HG03571 (cell line): ENCODE data around the gene TNS4.
A peak's percentile ranks its signal among the peaks of the same experiment; 100 is the strongest.

Experiments
- ATAC-seq: cut with Tn5 transposase; IDR thresholded peaks from one replicate; pipeline ENCODE4 v1.9.1; 2021; ENCODE audit not compliant: unreplicated experiment

Gene TNS4

DNA sequence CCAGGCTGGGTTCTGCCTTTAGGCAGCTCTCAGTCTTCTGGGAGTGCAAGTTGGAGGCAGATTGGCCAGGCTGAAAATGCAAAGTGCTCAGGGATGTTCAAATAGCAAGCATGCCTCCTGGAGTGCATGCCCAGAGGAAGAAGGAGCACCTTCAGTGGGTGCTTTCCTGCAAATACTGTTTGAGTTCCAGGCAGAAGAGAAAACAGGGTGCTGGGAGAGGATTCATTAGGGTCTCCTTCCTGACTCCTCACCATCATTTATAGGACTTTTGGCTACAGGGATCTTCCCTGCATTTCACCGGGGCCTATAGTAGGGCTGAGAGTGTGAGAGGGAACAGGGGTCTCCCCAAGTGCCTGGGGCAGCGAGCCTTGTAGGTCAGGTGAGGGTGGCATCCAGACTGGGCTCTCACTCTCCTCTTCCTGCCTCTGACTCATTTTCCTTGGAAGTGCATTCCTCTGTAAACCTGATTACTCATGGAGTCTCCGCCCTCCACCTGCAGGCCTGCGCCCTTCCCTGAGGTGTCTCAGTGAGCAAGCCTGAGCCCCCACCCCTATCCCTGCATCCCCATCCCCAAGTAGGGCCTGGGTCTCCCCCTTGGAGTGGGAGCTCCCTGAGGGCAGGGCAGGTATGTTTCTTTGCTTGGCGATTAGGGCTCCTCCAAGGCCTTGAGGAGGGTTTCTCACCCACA lies 17.1 kb upstream of the TNS4 start:
- no peak for ATAC-seq

DNA sequence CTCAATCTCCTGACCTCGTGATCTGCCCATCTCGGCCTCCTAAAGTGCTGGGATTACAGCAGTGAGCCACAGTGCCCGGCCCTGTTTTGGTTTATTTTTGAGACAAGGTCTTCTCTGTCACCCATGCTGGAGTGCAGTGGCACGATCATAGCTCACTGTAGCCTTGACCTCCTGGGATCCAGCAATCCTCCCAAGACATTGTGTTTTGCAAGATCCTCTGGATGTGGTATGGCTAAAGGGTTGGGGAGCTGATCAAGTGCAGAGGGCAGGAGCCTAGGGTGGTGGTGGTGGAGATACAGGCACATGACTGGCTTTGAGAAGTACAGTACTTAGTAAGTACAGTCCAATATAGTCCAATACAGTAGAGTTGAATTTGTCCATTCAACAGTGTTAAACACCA lies 16.6 kb upstream of the TNS4 start:
- no peak for ATAC-seq

DNA sequence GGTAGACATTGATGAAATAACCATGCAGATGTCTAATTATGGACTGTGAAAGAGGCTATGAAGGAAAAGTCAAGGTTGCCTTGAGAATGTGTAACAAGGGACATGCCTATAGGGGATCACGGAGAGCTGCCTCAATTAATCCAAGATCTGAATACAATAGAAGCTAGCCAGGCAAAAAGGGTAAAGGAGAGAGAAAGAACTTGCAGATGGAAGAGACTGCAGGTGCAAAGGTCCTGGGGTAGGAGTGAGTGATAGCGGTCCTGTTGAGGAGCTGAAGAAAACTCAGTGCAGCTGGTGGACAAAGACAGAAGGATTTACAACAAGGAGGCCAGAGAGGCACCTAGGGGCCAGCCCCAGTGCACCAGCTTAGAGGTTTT lies 15.9 kb upstream of the TNS4 start:
- no peak for ATAC-seq

DNA sequence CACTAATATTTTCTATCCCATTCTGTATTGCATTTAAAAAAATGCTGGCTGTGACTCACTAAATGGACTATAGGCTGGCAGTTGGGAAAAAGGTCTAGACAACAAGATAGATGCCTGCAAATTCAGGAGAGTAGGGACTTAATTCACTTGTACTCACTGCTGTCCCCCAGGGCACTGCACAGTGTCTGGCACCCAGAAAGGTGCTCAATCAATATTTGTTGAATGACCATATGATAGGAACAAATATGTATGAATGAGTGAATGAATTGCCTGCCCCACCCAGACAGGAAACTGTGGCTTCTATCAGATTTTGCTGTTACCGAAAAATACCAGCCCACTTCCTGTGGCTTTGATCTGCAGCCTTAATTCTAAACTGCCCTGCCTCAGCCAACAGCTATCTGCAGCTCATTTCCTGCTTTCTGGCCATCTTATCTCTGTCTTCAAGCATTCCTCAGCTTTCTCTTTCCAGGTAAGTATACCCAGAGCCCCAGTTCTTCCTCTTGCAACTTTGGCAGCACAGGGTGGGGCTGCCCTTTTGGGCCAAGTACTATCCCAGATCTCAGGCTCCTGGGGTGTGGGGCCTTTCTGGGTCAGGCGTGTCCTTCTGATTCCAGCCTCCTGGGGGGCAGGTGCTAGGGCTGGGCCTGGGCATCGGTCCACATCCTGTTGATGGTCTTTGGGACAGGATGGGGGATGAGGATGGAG lies 15.3 kb upstream of the TNS4 start:
- ATAC-seq = peak; percentile 86

DNA sequence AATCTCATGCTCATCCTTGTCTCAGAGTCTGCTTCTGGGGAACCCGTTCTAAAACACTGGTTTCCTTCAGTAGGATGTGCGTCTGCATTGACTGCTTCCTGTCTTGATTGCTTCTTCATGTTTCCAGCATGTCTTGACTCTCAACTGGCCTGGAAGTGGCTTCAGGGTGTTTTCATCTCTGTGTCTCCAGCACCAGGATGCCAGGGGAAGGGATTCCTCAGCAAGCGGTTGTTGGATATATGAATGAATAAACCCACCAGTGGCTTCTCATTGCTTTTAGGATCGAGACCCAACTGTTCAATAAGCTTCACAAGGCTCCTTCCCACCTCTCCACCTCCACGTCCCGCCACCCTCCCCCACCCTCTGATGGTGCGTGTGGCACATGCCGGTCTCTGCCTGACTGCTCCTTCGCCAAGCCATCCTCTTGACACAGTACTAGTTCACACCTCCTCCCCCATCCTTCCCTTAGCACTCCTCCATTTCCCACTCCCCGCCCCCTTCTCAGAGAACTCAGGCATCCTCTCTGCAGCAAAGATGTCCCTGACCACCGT lies 14.1 kb upstream of the TNS4 start:
- no peak for ATAC-seq

DNA sequence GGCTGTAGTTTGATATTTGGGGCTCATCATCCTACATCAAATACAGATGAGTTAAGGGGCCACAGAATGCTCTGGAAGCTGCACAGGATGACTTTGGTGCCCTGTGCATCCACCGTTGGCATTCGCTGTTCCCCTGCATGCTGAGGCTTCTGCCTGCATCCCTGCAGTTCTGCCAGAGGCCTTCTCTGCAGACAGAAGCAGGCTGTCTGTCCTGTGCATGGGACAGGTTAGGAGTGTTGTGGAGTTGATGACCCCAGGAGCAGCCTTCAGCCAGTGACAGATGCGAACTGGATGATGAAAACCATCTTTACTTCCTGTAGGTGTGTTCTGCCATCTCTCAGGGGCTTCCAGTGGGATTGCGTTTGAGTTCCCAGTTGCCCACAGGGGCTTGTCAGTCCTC lies 13.6 kb upstream of the TNS4 start:
- no peak for ATAC-seq

DNA sequence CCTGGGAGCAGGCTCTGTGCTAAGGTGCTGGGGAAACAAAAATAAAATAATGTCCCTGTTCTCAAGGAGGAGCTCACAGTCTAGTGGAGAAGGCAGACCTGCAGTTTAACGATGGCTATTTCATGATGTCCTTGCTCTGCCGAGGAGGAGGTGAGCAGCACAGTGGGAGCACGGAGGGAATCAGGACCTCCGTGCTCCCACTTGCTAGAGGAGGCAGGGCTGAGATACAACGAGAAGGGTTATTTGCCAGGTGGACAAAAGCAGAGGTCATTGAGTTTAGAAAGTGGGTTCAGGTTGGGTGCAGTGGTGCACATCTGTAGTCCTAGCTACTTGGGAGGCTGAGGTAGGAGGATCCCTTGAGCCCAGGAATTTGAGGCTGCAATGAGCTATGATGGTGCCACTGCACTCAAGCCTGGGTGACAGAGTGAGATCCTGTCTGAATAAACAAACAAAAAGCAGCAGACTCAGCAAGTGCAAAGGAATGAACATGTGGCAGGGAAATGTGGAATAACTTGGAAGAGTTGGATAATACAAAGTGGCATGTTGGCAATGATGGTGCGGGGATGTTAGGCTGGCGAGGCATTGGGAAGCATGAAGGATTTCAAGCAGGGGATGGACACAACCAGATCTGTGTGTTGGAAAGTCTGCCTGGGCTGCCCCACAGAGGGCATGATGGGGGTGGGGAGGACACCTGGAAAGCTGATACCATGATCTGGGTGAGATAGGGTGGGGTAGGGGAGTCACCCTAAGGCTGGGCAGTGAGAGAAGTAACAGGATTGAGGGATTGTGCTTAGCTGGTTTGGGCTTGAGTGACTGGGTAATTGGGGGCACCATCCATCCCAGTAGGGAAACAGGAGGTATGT lies 12.8 kb upstream of the TNS4 start:
- ATAC-seq = no peak

DNA sequence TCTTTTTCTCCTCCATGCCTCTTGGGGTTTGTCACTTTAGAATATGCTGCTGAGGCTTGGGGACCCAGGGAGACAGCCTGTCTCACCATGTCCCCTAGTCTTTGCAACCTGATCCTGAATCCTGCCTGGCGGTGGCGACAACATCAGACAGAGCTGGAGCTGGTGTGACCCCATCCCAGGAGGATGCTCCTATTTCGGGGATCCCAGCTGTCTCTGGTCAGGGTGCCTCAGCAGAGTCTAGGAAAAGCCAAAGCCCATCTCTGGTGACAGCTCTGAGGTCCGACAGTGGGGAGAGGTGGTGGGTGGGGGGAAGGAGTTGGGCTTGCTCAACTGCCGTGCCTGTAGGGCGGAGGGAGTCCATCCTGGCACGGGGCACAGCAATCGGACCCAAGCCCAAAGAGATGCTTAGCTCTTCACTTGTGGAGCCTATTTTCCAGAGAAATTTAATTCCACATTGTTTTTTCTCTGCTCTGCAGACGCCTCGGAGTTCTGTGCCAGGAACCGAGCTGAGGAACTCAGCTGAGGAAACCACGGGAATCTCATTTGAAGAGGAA lies 10.3 kb upstream of the TNS4 start:
- no peak for ATAC-seq

DNA sequence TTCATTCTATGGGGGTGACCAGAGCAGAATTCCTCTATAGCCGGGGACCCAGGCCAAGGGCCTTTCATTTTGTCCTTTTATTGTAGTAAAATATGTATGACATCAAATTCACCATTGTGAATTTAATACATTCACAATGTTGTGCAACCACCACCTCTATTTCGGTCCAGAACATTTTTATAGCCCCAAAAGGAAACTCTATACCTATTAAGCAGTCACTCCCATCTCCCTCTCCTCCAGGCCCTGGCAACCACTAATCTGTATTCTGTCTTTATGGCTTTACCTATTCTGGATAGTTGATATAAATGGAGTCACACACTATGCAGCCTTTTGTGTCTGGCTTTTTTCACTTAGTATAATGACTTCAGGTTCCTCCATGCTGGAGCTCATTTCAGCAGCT lies 9.7 kb upstream of the TNS4 start:
- ATAC-seq = no peak

DNA sequence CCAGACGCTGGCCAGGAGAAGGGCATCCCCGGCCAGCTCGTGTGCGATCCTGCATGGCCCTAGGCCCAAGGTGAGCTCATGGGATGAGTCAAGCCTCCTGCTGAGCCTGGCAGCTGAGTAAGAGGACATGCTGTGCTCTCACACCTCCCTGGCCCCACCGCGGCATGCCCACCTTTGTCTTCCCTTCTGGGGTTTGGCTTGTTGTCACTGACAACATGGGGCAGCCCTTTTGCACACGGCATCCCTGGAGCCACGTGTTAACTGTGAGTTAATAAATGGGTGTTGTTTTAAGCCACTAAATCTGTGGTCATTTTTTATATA lies 8.9 kb upstream of the TNS4 start:
- no peak for ATAC-seq

DNA sequence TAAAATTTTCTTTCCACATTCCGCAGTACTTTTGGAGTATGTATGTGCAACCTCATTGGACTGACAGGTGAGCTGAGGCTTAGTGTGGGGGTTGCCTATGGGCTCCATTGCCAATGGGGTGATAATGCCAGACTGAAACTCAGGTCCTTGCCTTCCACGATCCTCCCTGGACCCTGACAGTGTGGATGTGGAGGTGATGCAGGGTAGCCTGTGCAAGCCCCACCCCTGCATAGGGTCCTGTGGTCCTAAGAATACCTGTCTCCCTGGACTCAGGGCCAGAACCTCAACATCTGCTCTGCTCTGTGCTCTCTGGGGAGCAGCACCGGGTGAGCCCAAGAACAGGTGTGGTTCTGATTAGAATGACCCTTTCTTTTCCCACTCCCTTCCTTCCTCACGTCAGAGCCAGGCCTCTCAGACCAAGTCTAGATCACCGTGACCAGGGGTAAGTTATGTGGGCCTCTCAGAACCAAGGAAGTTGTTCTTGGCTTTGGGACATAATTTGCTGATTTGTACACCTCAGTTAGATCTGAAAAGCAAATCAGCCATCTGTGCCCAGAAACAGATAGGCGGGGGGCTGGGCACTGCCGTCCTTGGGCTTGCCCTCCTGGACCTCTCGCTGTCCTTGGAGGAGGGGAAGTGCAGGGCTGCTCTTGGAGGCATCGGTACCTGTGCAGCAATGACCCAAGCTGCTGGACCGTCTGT lies 8.4 kb upstream of the TNS4 start:
- no peak for ATAC-seq

DNA sequence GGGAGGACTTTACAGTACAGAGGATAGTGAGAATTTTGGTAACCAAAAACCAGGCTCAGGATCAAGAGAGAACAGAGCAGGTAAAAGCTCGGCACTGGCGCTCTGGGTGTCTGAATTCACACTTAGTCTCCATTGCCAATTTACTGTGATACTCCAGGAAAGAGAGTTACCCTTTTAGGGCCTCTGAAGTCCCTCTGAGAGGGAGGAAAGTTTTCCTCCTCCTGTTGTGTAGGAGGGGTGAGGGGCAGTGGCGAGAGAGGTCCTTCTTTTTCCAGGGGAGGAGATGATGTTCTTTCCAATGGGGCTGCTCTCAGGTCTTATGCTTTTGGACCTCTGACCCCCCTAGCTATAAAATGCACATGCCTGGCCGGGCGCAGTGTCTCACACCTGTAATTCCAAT lies 5.4 kb upstream of the TNS4 start:
- ATAC-seq = no peak

DNA sequence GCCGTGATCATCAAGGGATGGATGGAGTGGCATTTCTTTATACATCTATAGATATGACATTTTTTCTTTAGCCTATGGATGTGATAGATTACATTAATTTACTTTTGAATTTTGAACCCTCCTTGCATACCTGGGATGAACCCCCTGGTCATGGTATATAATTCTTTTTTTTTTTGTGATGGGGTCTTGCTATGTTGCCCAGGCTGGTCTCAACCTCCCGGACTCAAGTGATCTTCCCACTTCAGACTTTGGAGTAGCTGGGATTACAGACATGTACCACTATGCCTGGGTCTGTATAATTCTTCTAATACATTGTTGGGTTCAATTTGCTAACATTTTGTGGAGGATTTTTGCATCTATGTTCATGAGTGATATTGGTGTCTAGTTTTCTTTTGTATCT lies 1.7 kb upstream of the TNS4 start:
- ATAC-seq = no peak

DNA sequence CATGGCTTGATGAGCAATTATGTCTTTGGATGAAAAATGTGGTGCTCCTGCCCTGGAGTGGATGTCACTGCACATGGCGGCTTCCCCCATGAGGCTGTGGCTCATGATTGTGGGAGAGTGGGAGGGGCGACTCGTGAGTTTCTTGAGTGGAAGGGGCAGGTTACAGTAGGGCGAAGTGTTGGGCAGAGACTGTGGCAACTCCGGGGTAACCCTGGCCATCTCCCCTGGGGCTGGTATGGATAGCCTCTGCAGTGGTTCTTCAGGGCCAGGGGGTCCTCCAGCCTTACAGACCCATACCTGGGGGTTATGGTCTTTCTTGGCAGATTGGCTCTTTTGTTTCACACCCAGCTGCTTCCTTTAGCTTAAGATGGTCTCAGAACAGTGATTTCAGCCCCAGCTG lies 1.3 kb upstream of the TNS4 start:
- ATAC-seq = no peak

DNA sequence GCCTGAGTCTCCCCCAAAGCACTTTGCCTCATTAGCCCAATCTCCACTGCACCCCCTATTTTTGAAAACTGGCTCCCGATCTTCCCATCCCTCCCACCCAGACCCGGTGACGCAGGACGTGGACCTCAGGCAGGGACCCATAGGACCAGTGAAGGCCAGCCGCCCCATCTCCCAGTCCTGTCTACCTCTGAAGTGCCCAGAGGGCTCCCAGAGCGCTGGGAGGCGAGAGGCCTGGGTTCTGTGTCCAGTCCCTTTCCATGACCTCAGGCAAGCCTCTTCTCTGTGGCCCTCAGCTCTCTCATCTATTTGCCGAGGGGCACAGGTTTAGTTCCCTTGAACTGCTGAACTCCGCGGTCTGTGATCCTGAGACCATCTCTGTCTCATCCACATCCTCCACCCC lies 714 bp downstream of the TNS4 start:
- no peak for ATAC-seq

DNA sequence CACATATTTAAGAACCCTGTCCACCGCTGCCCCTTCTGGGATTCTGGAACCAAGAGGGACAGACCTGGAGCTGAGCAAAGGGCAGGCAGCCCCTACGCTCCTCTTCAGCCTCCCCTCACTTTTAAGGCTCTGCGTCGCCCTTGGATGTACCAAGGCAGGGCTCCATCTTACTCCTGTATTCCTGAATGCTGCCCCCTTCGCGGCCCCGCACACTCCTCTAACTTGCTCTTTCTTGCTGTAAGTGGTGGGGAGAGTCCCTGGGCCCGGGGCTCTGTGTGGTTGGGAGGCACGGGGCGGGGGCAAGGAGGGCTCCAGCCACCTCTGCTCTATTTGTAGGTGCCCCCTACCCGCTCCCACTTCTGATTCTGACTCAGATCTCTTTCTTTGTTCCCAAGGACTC lies 1.2 kb downstream of the TNS4 start:
- ATAC-seq = no peak

DNA sequence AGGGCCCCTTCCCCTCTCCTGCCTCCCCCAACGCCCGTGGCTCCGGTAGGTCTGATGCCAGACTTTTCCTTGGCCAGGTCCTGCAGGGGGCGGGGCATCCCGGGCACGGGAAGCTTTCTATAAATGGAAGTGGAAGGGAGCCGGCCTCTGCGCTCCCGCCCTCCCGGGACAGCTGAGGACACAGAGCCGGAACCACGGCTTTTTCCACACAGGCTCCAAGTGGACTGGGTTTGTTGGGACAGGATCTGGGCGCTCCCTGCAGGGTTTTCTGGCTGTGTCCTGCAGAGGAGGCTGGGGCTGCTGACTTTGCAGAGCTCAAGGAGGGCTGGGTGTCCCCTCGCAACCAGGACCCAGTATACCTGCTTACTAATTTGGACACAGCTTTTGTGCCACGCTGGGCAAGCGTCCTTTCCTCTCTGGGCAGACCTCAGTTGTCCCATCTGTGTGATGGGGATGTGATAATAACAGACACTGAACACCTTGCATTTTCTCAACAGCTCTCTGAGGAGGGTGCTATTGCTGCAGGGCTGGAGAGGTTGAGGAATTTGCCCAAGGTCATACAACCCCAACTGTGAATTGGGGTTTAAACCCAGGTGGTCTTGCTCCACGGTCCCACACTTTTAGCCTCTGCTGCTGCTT lies 1.8 kb downstream of the TNS4 start:
- no peak for ATAC-seq

DNA sequence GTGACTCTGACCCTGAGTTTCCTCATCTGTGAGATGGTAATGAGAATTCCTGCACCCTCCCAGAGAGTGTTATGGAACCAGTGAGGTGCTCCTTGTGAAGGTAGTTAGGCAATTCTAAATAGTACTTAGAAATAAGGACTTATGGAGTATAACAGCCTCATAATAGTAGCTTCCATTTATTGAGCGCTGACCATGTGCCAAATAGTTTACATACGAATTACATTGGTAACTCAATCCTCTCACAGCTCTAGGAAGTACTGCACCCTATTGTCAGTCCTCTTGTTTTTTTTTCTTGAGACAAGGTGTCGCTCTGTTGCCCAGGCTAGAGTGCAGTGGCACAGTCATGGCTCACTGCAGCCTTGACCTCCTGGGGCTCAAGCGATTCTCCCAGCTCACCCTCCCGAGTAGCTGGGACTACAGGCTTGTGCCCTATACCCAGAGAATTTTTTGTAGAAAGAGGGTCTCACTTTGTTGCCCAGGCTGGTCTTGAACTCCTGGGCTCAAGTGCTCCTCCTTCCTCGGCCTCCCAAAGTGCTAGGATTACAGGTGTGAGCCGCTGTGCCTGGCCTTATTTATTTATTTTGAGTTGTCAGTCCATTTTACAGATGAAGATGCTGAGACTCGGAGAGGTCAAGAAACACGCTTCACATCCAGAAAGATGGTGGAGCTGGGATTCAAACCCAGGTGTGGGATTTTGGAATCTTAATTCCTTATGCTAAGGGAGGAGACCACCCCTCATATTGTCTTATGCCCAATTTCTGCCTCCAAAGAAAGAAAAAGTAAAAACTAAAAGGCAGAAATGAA lies 2.9 kb downstream of the TNS4 start:
- no peak for ATAC-seq

DNA sequence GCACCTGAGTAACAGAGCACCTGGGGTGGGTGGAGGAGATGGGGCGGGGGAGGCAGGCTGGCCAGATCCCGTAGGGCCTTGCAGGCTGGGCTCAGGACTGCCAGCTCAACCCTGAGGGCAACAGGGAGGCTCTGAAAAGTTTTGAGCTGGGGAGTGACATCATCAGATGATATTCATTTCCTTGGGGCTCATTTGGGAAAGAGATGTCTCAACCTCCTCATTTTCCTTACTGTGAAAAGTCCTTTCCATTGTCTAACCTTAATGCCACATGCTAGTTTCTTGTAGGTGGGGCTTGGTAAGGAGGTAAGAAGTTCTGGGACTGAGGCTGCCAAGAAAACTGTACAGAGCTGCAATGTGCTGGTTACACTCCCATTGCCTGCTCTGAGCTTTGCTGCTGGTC lies 3.7 kb downstream of the TNS4 start:
- ATAC-seq = no peak
